MCF 10A (cell line): ENCODE data around the gene CMTM5. TPM values are rescaled to one million over a fixed set of nuclear protein-coding genes. Genes with fewer than 3 reads are reported as not detected.
"Not testable (repeated sequence)": the region's sequence is repeated elsewhere in the genome, so short reads cannot be mapped to it uniquely, and the experiment has no call there.

Experiments
- BruUV-seq: library from RNA; stranded (reverse); fragments of 400-500 nt; replicated peaks from 2 replicates; lab custom pipeline; 2021; lab: Mats Ljungman, UMichigan
- CTCF ChIA-PET: fragments of 300-600 bp; sonication (Branson Sonifier 250); formaldehyde crosslinking; extraction: SDS; loops from one replicate; lab custom pipeline; 2021; ENCODE audit warnings: antibody characterized with exemption, inconsistent platforms; lab: Yijun Ruan, JAX
- POLR2A ChIA-PET: fragments of 300-600, 350-650 bp; sonication (Branson Sonifier 250); formaldehyde crosslinking; extraction: SDS; loops from one replicate; lab custom pipeline; 2020; ENCODE audit warnings: antibody characterized with exemption, inconsistent platforms; lab: Yijun Ruan, JAX
- DNase-seq: peaks from one replicate; pipeline ENCODE4 v3.0.0-alpha.2; 2018; ENCODE audit not compliant: unreplicated experiment
- H3K27ac Mint-ChIP-seq: one replicate; pipeline ENCODE4 v1.8.0; 2022; ENCODE audit warnings: mild to moderate bottlenecking, low read depth, mixed read lengths; ENCODE audit not compliant: unreplicated experiment
- H3K27me3 Mint-ChIP-seq: one replicate; pipeline ENCODE4 v1.8.0; 2022; ENCODE audit warnings: mixed read lengths; ENCODE audit not compliant: insufficient read depth, unreplicated experiment
- H3K36me3 Mint-ChIP-seq: one replicate; pipeline ENCODE4 v1.8.0; 2022; ENCODE audit warnings: mild to moderate bottlenecking, moderate library complexity, mixed read lengths; ENCODE audit not compliant: insufficient read depth, unreplicated experiment
- H3K4me1 Mint-ChIP-seq: one replicate; pipeline ENCODE4 v1.8.0; 2022; ENCODE audit warnings: mixed read lengths; ENCODE audit not compliant: insufficient read depth, unreplicated experiment
- H3K4me3 Mint-ChIP-seq: one replicate; pipeline ENCODE4 v1.8.0; 2022; ENCODE audit warnings: mild to moderate bottlenecking, moderate library complexity, mixed read lengths; ENCODE audit not compliant: unreplicated experiment
- H3K9me3 Mint-ChIP-seq: one replicate; pipeline ENCODE4 v1.8.0; 2022; ENCODE audit warnings: mixed read lengths; ENCODE audit not compliant: unreplicated experiment
- CTCF ChIP-seq: fragments of 200-600 bp; IDR thresholded peaks from one replicate; pipeline ENCODE4 v1.8.0; 2022; ENCODE audit warnings: antibody characterized with exemption, mild to moderate bottlenecking; ENCODE audit not compliant: unreplicated experiment
- intact Hi-C: fragments of 100-400 bp; cut with micrococcal nuclease; formaldehyde crosslinking; loops from 2 replicates; pipeline ENCODE4 v1.14.1; 2022
- total RNA-seq: library from RNA; stranded (reverse); gene quantifications from 2 replicates; pipeline ENCODE4 v1.2.3, GENCODE V29; 2022

The CMTM5 gene
- total RNA-seq, 1 experiment from 2014 or later: not detected

GRCh38 chr14:23418021-23418420 lies 41.2 kb downstream of the CMTM5 start:
- H3K27me3 Mint-ChIP-seq: peaks cover 45% of the 10 kb centered on the region
- POLR2A ChIA-PET: no interaction called here
- no TSS peak for BruUV-seq
- no peak overlapping the region for H3K27ac Mint-ChIP-seq
- CTCF ChIA-PET: interaction anchor here (1.6 to 1.7 kb wide), 2 partner anchors 13 to 39 kb away, joined by 4 read pairs; no protein-coding TSS in a partner anchor
- H3K4me1 Mint-ChIP-seq: no peaks in the 10 kb centered on the region
- H3K9me3 Mint-ChIP-seq: no peaks in the 10 kb centered on the region
- H3K4me3 Mint-ChIP-seq: no peak overlapping the region
- TF ChIP-seq CTCF: no peak
- no peaks in the 10 kb centered on the region for H3K36me3 Mint-ChIP-seq
- DNase-seq: no peak
- intact Hi-C loops: no loop called here

GRCh38 chr14:23419646-23420045 lies 42.8 kb downstream of the CMTM5 start:
- POLR2A ChIA-PET, H3K4me1 Mint-ChIP-seq, intact Hi-C loops, H3K36me3 Mint-ChIP-seq, DNase-seq, H3K9me3 Mint-ChIP-seq, H3K27ac Mint-ChIP-seq, H3K4me3 Mint-ChIP-seq, CTCF ChIA-PET, BruUV-seq: not testable (repeated sequence)
- H3K27me3 Mint-ChIP-seq: peaks cover 45% of the 10 kb centered on the region

GRCh38 chr14:23421594-23421993 lies 44.7 kb downstream of the CMTM5 start:
- ChIA-PET CTCF (no interaction called here), POLR2A (no interaction called here)
- intact Hi-C loops: no loop called here
- Mint-ChIP-seq H3K4me3 (no peak overlapping the region), H3K36me3 (no peaks in the 10 kb centered on the region), H3K27ac (no peak overlapping the region), H3K27me3 (peaks cover 36% of the 10 kb centered on the region), H3K9me3 (no peaks in the 10 kb centered on the region), H3K4me1 (no peaks in the 10 kb centered on the region)
- TF ChIP-seq CTCF: no peak
- BruUV-seq: no TSS peak
- no peak for DNase-seq

- BruUV-seq: no TSS peak
- H3K36me3 Mint-ChIP-seq: no peaks in the 10 kb centered on the region
- peaks cover 23% of the 10 kb centered on the region for H3K27me3 Mint-ChIP-seq
- no peak overlapping the region for H3K4me3 Mint-ChIP-seq
- ChIA-PET CTCF (interaction anchor here (0.6 to 0.9 kb wide), 3 partner anchors 43 to 173 kb away, joined by 3 to 5 read pairs (median 4); no protein-coding TSS in a partner anchor), POLR2A (no interaction called here)
- H3K4me1 Mint-ChIP-seq: no peaks in the 10 kb centered on the region
- intact Hi-C loops: no loop called here
- H3K9me3 Mint-ChIP-seq: no peaks in the 10 kb centered on the region
- DNase-seq: no peak
- TF ChIP-seq CTCF: no peak
- H3K27ac Mint-ChIP-seq: no peak overlapping the region
Observed at GRCh38 chr14:23423657-23424056, 46.8 kb downstream of the CMTM5 start.

GRCh38 chr14:23425169-23425568 lies 48.3 kb downstream of the CMTM5 start:
- H3K9me3 Mint-ChIP-seq: no peaks in the 10 kb centered on the region
- CTCF ChIA-PET: no interaction called here

GRCh38 chr14:23425798-23426197 lies 49.0 kb downstream of the CMTM5 start:
- DNase-seq, H3K36me3 Mint-ChIP-seq, H3K9me3 Mint-ChIP-seq, H3K4me1 Mint-ChIP-seq, POLR2A ChIA-PET, H3K4me3 Mint-ChIP-seq, intact Hi-C loops, H3K27ac Mint-ChIP-seq, BruUV-seq: not testable (repeated sequence)
- CTCF ChIA-PET: interaction anchor here (0.6 to 0.7 kb wide), 2 partner anchors 102 to 301 kb away, joined by 3 to 4 read pairs; no protein-coding TSS in a partner anchor
- peaks cover 14% of the 10 kb centered on the region for H3K27me3 Mint-ChIP-seq

More at GRCh38 chr14:23425169-23425568, 48.3 kb downstream of the CMTM5 start:
- Mint-ChIP-seq H3K27ac (no peak overlapping the region), H3K36me3 (no peaks in the 10 kb centered on the region), H3K4me1 (no peaks in the 10 kb centered on the region), H3K27me3 (peaks cover 14% of the 10 kb centered on the region), H3K4me3 (no peak overlapping the region)
- no peak for TF ChIP-seq CTCF
- intact Hi-C loops: no loop called here
- no TSS peak for BruUV-seq
- DNase-seq: no peak
- POLR2A ChIA-PET: interaction anchor here (1.0 kb wide), 1 partner anchor 11 kb away, joined by 3 read pairs; no protein-coding TSS in a partner anchor
